Activated T-cell treated with anti-CD3 and anti-CD28 coated beads for 48 hours (primary cell): ENCODE data around the gene OR52E4.

Experiments
- DNase-seq: peaks from one replicate; pipeline ENCODE4 v3.0.0-alpha.2; 2020; ENCODE audit warnings: low read depth

Gene OR52E4

GRCh38 chr11:5929571-5930368 lies 49.3 kb downstream of the OR52E4 start:
- DNase-seq, result no peak

GRCh38 chr11:5930614-5931013 lies 50.2 kb downstream of the OR52E4 start:
- DNase-seq, result no peak

GRCh38 chr11:5931061-5931460 lies 50.6 kb downstream of the OR52E4 start:
- DNase-seq, result no peak

- no peak for DNase-seq
Observed at GRCh38 chr11:5932671-5933070, 52.2 kb downstream of the OR52E4 start.

- DNase-seq, result no peak
Observed at GRCh38 chr11:5933116-5933515, 52.7 kb downstream of the OR52E4 start.
